ENCODE measurements around the gene RIF1.

RIF1 gene

DNA sequence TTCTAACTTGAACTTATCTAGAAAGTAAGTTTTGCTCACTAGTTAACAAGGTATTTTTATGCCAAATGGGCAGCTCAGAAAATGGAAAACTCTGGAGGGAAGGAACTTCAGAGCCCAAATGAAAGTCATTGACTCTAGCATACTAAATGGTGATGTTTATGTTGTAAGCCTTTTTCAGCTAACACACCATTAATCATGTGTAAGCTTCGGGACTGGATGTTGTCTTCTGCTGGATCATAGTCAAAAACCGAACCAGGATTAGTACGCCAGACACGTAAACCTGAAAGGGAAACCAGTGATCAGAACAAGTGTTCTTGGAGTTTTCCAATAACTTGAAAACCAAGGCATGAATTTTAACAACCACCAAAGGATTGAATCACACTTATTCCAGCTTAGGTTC lies 81.8 kb downstream of the RIF1 start:
- Histone ChIP-seq H4K20me1 (ENCODE audit: control insufficient read depth, insufficient read depth, low read depth, low read length) (no peaks in the 10 kb centered on the region), H3K9me3 (ENCODE audit: control insufficient read depth, insufficient read depth, low read length) (no peaks in the 10 kb centered on the region), H3K4me3 (ENCODE audit: low read length) (no peak overlapping the region), H3K27me3 (ENCODE audit: control insufficient read depth, low read length) (no peaks in the 10 kb centered on the region), H3K4me2 (ENCODE audit: low read length) (no peak overlapping the region), H3K36me3 (ENCODE audit: control insufficient read depth, low read length) (no peaks in the 10 kb centered on the region; the same call in 1 of the 2 replicates), H3K4me1 (ENCODE audit: control insufficient read depth, low read length) (no peaks in the 10 kb centered on the region), H3K9me2 (replicated peaks; ENCODE audit: control insufficient read depth, low read length) (no peaks in the 10 kb centered on the region), H3K79me2 (ENCODE audit: control insufficient read depth, low read length) (no peaks in the 10 kb centered on the region), H3K27ac (ENCODE audit: low read depth, low read length) (no peak overlapping the region), H3F3A (ENCODE audit: control insufficient read depth, insufficient read depth) (no peaks in the 10 kb centered on the region)
- TF ChIP-seq CTCF (IDR thresholded peaks at IDR 0.05; ENCODE audit: low read depth, low read length, poor library complexity, severe bottlenecking) (no peak), EZH2phosphoT487 (IDR thresholded peaks at IDR 0.05; ENCODE audit: borderline replicate concordance, low read length) (no peak)

- Histone ChIP-seq H3K9me2 (replicated peaks; ENCODE audit: control insufficient read depth, low read length) (no peaks in the 10 kb centered on the region), H3K9me3 (ENCODE audit: control insufficient read depth, insufficient read depth, low read length) (no peaks in the 10 kb centered on the region), H4K20me1 (ENCODE audit: control insufficient read depth, insufficient read depth, low read depth, low read length) (no peaks in the 10 kb centered on the region), H3K27ac (ENCODE audit: low read depth, low read length) (no peak overlapping the region), H3K36me3 (ENCODE audit: control insufficient read depth, low read length) (no peaks in the 10 kb centered on the region), H3K27me3 (ENCODE audit: control insufficient read depth, low read length) (no peaks in the 10 kb centered on the region), H3K79me2 (ENCODE audit: control insufficient read depth, low read length) (no peaks in the 10 kb centered on the region), H3K4me1 (ENCODE audit: control insufficient read depth, low read length) (no peaks in the 10 kb centered on the region), H3K4me2 (ENCODE audit: low read length) (no peak overlapping the region), H3K4me3 (ENCODE audit: low read length) (no peak overlapping the region), H3F3A (ENCODE audit: control insufficient read depth, insufficient read depth) (no peaks in the 10 kb centered on the region)
- TF ChIP-seq EZH2phosphoT487 (IDR thresholded peaks at IDR 0.05; ENCODE audit: borderline replicate concordance, low read length) (no peak), CTCF (IDR thresholded peaks at IDR 0.05; ENCODE audit: low read depth, low read length, poor library complexity, severe bottlenecking) (no peak)
Measured at GRCh38 chr2:151498178-151498577, 88.5 kb downstream of the RIF1 start.

GRCh38 chr2:151506170-151506569 lies 96.5 kb downstream of the RIF1 start:
- H3K79me2 ChIP-seq (ENCODE audit: control insufficient read depth, low read length): no peaks in the 10 kb centered on the region
- no peaks in the 10 kb centered on the region for H4K20me1 ChIP-seq (ENCODE audit: control insufficient read depth, insufficient read depth, low read depth, low read length)
- H3K27ac ChIP-seq (ENCODE audit: low read depth, low read length): no peak overlapping the region
- H3K4me2 ChIP-seq (ENCODE audit: low read length): no peak overlapping the region
- no peaks in the 10 kb centered on the region for H3K36me3 ChIP-seq (ENCODE audit: control insufficient read depth, low read length)
- no peaks in the 10 kb centered on the region for H3K27me3 ChIP-seq (ENCODE audit: control insufficient read depth, low read length)
- no peaks in the 10 kb centered on the region for H3K4me1 ChIP-seq (ENCODE audit: control insufficient read depth, low read length)
- H3K9me2 ChIP-seq (replicated peaks; ENCODE audit: control insufficient read depth, low read length): no peaks in the 10 kb centered on the region
- H3F3A ChIP-seq (ENCODE audit: control insufficient read depth, insufficient read depth): no peaks in the 10 kb centered on the region
- TF ChIP-seq CTCF (IDR thresholded peaks at IDR 0.05; ENCODE audit: low read depth, low read length, poor library complexity, severe bottlenecking) (no peak), EZH2phosphoT487 (IDR thresholded peaks at IDR 0.05; ENCODE audit: borderline replicate concordance, low read length) (no peak)
- H3K4me3 ChIP-seq (ENCODE audit: low read length): no peak overlapping the region
- H3K9me3 ChIP-seq (ENCODE audit: control insufficient read depth, insufficient read depth, low read length): no peaks in the 10 kb centered on the region

- H4K20me1 ChIP-seq (ENCODE audit: control insufficient read depth, insufficient read depth, low read depth, low read length): no peaks in the 10 kb centered on the region
- no peaks in the 10 kb centered on the region for H3K27me3 ChIP-seq (ENCODE audit: control insufficient read depth, low read length)
- H3K4me3 ChIP-seq (ENCODE audit: low read length): no peak overlapping the region
- H3K9me3 ChIP-seq (ENCODE audit: control insufficient read depth, insufficient read depth, low read length): no peaks in the 10 kb centered on the region
- TF ChIP-seq EZH2phosphoT487 (IDR thresholded peaks at IDR 0.05; ENCODE audit: borderline replicate concordance, low read length) (no peak), CTCF (IDR thresholded peaks at IDR 0.05; ENCODE audit: low read depth, low read length, poor library complexity, severe bottlenecking) (no peak)
- H3K27ac ChIP-seq (ENCODE audit: low read depth, low read length): no peak overlapping the region
- no peaks in the 10 kb centered on the region for H3K36me3 ChIP-seq (ENCODE audit: control insufficient read depth, low read length)
- no peaks in the 10 kb centered on the region for H3K4me1 ChIP-seq (ENCODE audit: control insufficient read depth, low read length)
- H3K9me2 ChIP-seq (replicated peaks; ENCODE audit: control insufficient read depth, low read length): no peaks in the 10 kb centered on the region
- no peaks in the 10 kb centered on the region for H3K79me2 ChIP-seq (ENCODE audit: control insufficient read depth, low read length)
- no peak overlapping the region for H3K4me2 ChIP-seq (ENCODE audit: low read length)
- no peaks in the 10 kb centered on the region for H3F3A ChIP-seq (ENCODE audit: control insufficient read depth, insufficient read depth)
Measured at GRCh38 chr2:151508519-151508918, 98.8 kb downstream of the RIF1 start.
